Activated T-cell treated with anti-CD3 and anti-CD28 coated beads, Interleukin-2, amount 50 U/mL, for 4 hours (primary cell): ENCODE data around the gene DPP6. TPM values are rescaled to one million over a fixed set of nuclear protein-coding genes. Genes with fewer than 3 reads are reported as not detected.

Experiments
- ATAC-seq, 2 donors: fragments of 200-7000 bp; cut with Tn5 transposase; one replicate each; pipeline ENCODE4 v1.10.0; 2021
- DNase-seq: peaks from one replicate; pipeline ENCODE4 v3.0.0-alpha.2; 2020
- H3K27me3 Mint-ChIP-seq: one replicate; pipeline ENCODE4 v1.8.0; 2021; ENCODE audit warnings: low read depth, mixed read lengths
- H3K36me3 Mint-ChIP-seq: one replicate; pipeline ENCODE4 v1.8.0; 2022; ENCODE audit warnings: mixed read lengths; ENCODE audit not compliant: insufficient read depth
- H3K4me1 Mint-ChIP-seq: one replicate; pipeline ENCODE4 v1.8.0; 2021; ENCODE audit warnings: low read depth, mixed read lengths
- H3K4me3 Mint-ChIP-seq: one replicate; pipeline ENCODE4 v1.8.0; 2021; ENCODE audit warnings: mild to moderate bottlenecking, moderate library complexity, mixed read lengths
- H3K9me3 Mint-ChIP-seq: one replicate; pipeline ENCODE4 v1.8.0; 2021; ENCODE audit warnings: mixed read lengths
- total RNA-seq, 3 donors: library from RNA; stranded (reverse); gene quantifications; one replicate each; pipeline ENCODE4 v1.2.1, GENCODE V29; 2021

DPP6 gene
- total RNA-seq, 3 donors from 2014 or later: not detected

GRCh38 chr7:154750353-154750801 lies 698.2 kb downstream of the DPP6 start:
- no peak for DNase-seq
- H3K36me3 Mint-ChIP-seq: no peaks in the 10 kb centered on the region
- no peak for ATAC-seq
- H3K9me3 Mint-ChIP-seq: no peaks in the 10 kb centered on the region
- H3K4me3 Mint-ChIP-seq: no peak overlapping the region
- no peaks in the 10 kb centered on the region for H3K27me3 Mint-ChIP-seq
- no peaks in the 10 kb centered on the region for H3K4me1 Mint-ChIP-seq

- no peak for DNase-seq
- Mint-ChIP-seq H3K27me3 (no peaks in the 10 kb centered on the region), H3K4me1 (no peaks in the 10 kb centered on the region), H3K36me3 (no peaks in the 10 kb centered on the region), H3K4me3 (no peak overlapping the region), H3K9me3 (no peaks in the 10 kb centered on the region)
- no peak for ATAC-seq
Observed at GRCh38 chr7:154753226-154753625, 701.0 kb downstream of the DPP6 start.

DNA sequence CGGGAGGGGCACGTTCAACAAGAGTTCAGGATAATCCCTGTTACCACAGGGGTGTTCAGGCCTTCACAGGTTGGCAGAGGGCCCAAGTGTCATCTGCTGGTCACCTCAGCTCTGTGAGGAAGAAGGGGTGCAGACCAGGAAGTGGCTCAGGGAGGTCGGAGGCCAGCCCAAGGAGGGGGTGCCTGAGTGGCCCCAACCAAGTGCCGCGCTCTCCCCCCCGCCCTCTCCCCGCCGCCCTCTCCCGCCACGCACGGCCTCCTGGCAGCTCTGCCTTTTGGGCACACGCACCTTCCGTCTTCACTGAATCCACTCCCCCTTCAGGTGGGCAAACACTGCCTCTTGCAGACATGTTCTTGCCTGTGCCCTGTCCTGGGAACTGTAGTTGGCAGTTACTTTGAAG lies 705.6 kb downstream of the DPP6 start:
- Mint-ChIP-seq H3K4me1 (no peaks in the 10 kb centered on the region), H3K4me3 (no peak overlapping the region), H3K36me3 (no peaks in the 10 kb centered on the region), H3K27me3 (no peaks in the 10 kb centered on the region), H3K9me3 (no peaks in the 10 kb centered on the region)
- ATAC-seq (no peak), DNase-seq (no peak)

- Mint-ChIP-seq H3K4me1 (no peaks in the 10 kb centered on the region), H3K9me3 (no peaks in the 10 kb centered on the region), H3K36me3 (no peaks in the 10 kb centered on the region), H3K4me3 (no peak overlapping the region), H3K27me3 (no peaks in the 10 kb centered on the region)
- DNase-seq: no peak
- no peak for ATAC-seq
Observed at GRCh38 chr7:154759989-154760388, 707.8 kb downstream of the DPP6 start.

GRCh38 chr7:154765118-154765517 lies 712.9 kb downstream of the DPP6 start:
- no peaks in the 10 kb centered on the region for H3K27me3 Mint-ChIP-seq
- H3K4me3 Mint-ChIP-seq: no peak overlapping the region
- no peaks in the 10 kb centered on the region for H3K4me1 Mint-ChIP-seq

GRCh38 chr7:154767142-154767541 lies 714.9 kb downstream of the DPP6 start:
- Mint-ChIP-seq H3K9me3 (no peaks in the 10 kb centered on the region), H3K4me3 (no peak overlapping the region), H3K36me3 (no peaks in the 10 kb centered on the region), H3K4me1 (no peaks in the 10 kb centered on the region), H3K27me3 (no peaks in the 10 kb centered on the region)
- DNase-seq (no peak), ATAC-seq (no peak)

More at GRCh38 chr7:154765118-154765517, 712.9 kb downstream of the DPP6 start:
- Mint-ChIP-seq H3K9me3 (no peaks in the 10 kb centered on the region), H3K36me3 (no peaks in the 10 kb centered on the region)
- ATAC-seq: no peak
- no peak for DNase-seq

- no peak for ATAC-seq
- no peaks in the 10 kb centered on the region for H3K4me1 Mint-ChIP-seq
Observed at GRCh38 chr7:154767821-154768415, 715.7 kb downstream of the DPP6 start.

GRCh38 chr7:154769001-154769400 lies 716.8 kb downstream of the DPP6 start:
- no peak for ATAC-seq
- H3K27me3 Mint-ChIP-seq: no peaks in the 10 kb centered on the region
- H3K36me3 Mint-ChIP-seq: no peaks in the 10 kb centered on the region
- H3K9me3 Mint-ChIP-seq: no peaks in the 10 kb centered on the region
- no peak for DNase-seq
- H3K4me1 Mint-ChIP-seq: no peaks in the 10 kb centered on the region
- no peak overlapping the region for H3K4me3 Mint-ChIP-seq

More at GRCh38 chr7:154767821-154768415, 715.7 kb downstream of the DPP6 start:
- H3K27me3 Mint-ChIP-seq: no peaks in the 10 kb centered on the region
- no peak overlapping the region for H3K4me3 Mint-ChIP-seq
- no peaks in the 10 kb centered on the region for H3K9me3 Mint-ChIP-seq
- no peak for DNase-seq
- no peaks in the 10 kb centered on the region for H3K36me3 Mint-ChIP-seq

DNA sequence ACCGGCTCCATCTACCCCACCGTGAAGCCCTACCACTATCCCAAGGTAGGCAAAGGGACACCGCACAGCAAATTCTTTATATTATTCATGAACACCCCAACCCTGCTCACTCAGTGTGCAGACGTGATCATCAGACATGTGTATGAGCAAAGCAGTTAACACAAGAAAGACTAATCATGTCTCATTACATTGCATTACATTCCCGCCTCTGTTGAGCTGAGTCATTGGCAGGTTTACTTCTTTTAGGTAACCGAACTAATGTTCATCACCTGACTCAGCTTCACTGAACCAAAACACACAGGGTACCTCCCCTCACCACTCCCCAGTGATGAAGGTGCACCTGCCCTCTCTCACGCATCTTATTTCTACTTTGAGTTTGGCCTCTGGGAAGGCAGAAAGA lies 717.3 kb downstream of the DPP6 start:
- Mint-ChIP-seq H3K4me3 (no peak overlapping the region), H3K27me3 (no peaks in the 10 kb centered on the region), H3K4me1 (no peaks in the 10 kb centered on the region), H3K9me3 (no peaks in the 10 kb centered on the region), H3K36me3 (no peaks in the 10 kb centered on the region)
- ATAC-seq: no peak
- no peak for DNase-seq

DNA sequence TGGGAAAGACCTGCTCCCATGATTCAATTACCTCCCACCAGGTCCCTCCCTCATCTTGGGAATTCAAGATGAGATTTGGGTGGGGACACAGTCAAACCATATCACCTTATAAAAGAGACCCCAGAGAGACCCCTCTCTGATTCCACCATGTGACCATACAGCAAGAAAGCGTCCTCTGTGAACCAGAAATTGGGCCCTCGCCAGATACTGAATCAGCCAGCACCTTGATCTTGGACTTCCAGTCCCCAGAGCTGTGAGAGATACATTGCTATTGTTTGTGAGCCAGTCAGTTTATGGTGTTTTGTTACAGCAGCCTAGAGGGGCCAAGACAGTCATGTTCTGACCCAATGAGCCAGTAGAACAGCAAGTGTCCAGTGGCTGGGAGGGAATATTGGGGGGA lies 718.2 kb downstream of the DPP6 start:
- no peak overlapping the region for H3K4me3 Mint-ChIP-seq
- H3K27me3 Mint-ChIP-seq: no peaks in the 10 kb centered on the region
- ATAC-seq (no peak), DNase-seq (no peak)
- no peaks in the 10 kb centered on the region for H3K9me3 Mint-ChIP-seq
- H3K4me1 Mint-ChIP-seq: no peaks in the 10 kb centered on the region
- no peaks in the 10 kb centered on the region for H3K36me3 Mint-ChIP-seq

GRCh38 chr7:154770962-154771361 lies 718.8 kb downstream of the DPP6 start:
- Mint-ChIP-seq H3K4me1 (no peaks in the 10 kb centered on the region), H3K4me3 (no peak overlapping the region), H3K36me3 (no peaks in the 10 kb centered on the region), H3K27me3 (no peaks in the 10 kb centered on the region), H3K9me3 (no peaks in the 10 kb centered on the region)
- DNase-seq: no peak
- no peak for ATAC-seq

DNA sequence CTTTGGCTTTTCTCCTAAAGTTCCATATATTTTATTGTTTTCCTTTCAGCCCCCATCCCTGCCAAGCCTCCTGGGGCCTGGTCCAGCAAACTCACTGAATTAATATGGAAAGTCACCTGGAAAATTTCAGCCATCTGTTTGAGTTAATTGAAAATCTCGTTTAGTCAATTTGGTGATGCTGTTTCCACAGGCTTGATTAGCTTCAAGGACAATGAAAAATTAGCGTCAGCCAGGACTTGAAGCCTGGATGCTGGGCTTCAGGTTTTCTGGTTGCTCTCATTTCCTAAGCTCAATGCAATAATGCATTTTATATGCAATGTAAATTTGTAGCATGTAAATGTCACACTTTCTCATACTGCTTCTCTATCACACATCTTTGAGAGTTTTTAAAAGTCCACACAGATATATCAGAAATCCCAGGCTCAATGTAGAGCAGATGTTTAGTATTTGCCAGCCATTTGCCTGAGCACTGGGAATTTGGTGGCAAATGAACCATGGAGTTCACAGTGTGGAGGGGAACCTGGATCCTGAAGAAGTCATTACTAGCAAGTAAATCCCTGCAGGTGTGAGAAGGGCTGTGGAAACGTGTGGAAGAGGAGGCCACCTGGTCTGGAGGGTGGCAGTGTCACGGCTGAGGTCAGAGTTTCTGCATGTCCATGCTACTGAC lies 722.2 kb downstream of the DPP6 start:
- no peaks in the 10 kb centered on the region for H3K36me3 Mint-ChIP-seq
- peaks cover 3% of the 10 kb centered on the region for H3K9me3 Mint-ChIP-seq
- no peak overlapping the region for H3K4me3 Mint-ChIP-seq
- ATAC-seq: no peak
- no peaks in the 10 kb centered on the region for H3K27me3 Mint-ChIP-seq
- peaks cover 6% of the 10 kb centered on the region for H3K4me1 Mint-ChIP-seq
- DNase-seq: no peak

DNA sequence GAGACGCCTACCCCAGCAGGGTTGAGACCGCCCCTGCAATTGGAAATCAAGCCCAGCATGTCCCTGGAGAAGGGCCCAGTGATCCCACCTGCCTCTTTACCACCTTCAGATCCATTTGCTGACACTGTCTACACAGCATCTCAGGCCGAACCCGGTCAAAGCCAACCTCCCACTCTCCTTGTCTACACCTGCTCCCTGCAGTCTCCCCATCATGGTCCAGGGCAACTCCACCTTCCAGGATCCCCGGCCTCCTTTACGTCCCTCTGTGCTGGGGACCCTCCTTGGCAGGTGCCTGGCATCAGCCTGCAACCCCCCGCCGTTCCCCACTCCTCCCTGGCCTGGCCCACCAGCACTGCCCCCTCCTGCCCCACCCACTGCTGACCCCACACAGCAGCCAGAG lies 723.5 kb downstream of the DPP6 start:
- H3K27me3 Mint-ChIP-seq: no peaks in the 10 kb centered on the region
- peaks cover 6% of the 10 kb centered on the region for H3K4me1 Mint-ChIP-seq
- H3K9me3 Mint-ChIP-seq: peaks cover 6% of the 10 kb centered on the region
- no peak overlapping the region for H3K4me3 Mint-ChIP-seq
- DNase-seq: no peak
- no peak for ATAC-seq
- no peaks in the 10 kb centered on the region for H3K36me3 Mint-ChIP-seq

DNA sequence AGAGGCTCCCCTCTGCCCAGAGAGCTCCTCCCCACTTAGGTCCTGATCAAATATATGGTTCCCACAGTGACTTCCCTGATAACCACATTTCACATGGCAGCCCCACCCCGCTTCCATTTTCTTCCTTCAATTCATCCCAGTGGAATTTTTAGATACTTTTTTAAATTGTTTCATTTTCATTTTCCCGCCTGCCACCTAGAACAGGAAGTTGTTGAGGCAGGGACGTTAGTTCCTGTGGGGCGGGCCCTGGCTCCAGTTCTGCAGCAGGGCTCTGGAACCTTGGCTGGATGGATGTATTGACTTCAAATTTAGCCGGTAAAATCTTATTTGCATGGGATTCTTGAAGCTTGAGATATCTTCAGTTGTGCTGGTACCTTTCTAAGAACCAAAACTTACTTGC lies 724.2 kb downstream of the DPP6 start:
- H3K4me1 Mint-ChIP-seq: peaks cover 6% of the 10 kb centered on the region
- H3K4me3 Mint-ChIP-seq: no peak overlapping the region
- ATAC-seq: no peak
- DNase-seq: no peak
- H3K36me3 Mint-ChIP-seq: no peaks in the 10 kb centered on the region
- H3K27me3 Mint-ChIP-seq: no peaks in the 10 kb centered on the region
- H3K9me3 Mint-ChIP-seq: peaks cover 6% of the 10 kb centered on the region

- Mint-ChIP-seq H3K4me3 (no peak overlapping the region), H3K9me3 (peaks cover 6% of the 10 kb centered on the region), H3K36me3 (no peaks in the 10 kb centered on the region), H3K4me1 (peaks cover 6% of the 10 kb centered on the region), H3K27me3 (no peaks in the 10 kb centered on the region)
- ATAC-seq (no peak), DNase-seq (no peak)
Observed at GRCh38 chr7:154777023-154777422, 724.8 kb downstream of the DPP6 start.
